GM12875 (cell line): ENCODE measurements around the gene FAM3C.

Experiments used
- H3K4me3 ChIP-seq: one replicate; pipeline ENCODE4 v1.5.1; 2011; ENCODE audit warnings: low read depth, low read length, control low read depth
- TF ChIP-seq, protein P1 (sequence below): IDR thresholded peaks from 2 replicates; pipeline ENCODE4 v1.5.1; 2011; ENCODE audit warnings: low read depth, mild to moderate bottlenecking, control low read depth, inconsistent platforms, low read length, moderate library complexity, borderline replicate concordance; ENCODE audit not compliant: insufficient read depth

The FAM3C gene

DNA sequence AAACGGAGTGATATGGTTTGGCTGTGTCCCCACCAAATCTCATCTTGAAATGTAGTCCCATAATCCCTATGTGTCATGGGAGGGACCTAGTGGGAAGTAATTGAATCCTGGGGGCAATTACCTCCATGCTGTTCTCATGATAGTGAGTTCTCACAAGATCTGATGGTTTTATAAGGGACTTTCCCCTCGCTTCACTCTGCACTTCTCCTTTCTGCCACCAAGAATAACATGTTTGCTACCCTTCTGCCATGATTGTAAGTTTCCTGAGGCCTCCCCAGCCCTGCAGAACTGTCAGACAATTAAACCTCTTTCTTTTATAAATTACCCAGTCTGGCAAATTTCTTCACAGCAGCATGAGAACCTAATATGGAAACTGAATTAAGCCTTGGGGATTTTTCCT lies 19.1 kb downstream of the FAM3C start:
- H3K4me3 ChIP-seq: no peak overlapping the region
- TF ChIP-seq, protein P1, sequence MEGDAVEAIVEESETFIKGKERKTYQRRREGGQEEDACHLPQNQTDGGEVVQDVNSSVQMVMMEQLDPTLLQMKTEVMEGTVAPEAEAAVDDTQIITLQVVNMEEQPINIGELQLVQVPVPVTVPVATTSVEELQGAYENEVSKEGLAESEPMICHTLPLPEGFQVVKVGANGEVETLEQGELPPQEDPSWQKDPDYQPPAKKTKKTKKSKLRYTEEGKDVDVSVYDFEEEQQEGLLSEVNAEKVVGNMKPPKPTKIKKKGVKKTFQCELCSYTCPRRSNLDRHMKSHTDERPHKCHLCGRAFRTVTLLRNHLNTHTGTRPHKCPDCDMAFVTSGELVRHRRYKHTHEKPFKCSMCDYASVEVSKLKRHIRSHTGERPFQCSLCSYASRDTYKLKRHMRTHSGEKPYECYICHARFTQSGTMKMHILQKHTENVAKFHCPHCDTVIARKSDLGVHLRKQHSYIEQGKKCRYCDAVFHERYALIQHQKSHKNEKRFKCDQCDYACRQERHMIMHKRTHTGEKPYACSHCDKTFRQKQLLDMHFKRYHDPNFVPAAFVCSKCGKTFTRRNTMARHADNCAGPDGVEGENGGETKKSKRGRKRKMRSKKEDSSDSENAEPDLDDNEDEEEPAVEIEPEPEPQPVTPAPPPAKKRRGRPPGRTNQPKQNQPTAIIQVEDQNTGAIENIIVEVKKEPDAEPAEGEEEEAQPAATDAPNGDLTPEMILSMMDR: no peak

DNA sequence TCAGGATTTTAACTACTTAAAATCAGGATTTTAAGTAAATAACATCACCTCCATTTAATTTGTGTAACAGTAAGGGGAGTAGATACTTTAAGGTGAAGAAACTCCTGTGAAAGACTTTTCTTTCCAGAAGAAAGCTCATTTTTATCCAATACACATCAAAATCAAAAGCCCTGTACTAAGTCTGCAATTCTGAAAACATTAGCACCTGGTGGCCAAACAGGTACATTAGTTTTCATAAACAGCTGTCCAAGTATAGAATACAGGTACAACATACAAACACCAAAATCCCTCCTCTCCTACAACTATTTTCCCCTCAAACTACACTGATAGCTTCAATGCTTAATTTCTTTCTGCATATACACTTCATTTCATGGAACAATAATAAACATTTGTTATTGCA lies 22.9 kb downstream of the FAM3C start:
- H3K4me3 ChIP-seq: no peak overlapping the region
- TF ChIP-seq, protein P1: no peak

DNA sequence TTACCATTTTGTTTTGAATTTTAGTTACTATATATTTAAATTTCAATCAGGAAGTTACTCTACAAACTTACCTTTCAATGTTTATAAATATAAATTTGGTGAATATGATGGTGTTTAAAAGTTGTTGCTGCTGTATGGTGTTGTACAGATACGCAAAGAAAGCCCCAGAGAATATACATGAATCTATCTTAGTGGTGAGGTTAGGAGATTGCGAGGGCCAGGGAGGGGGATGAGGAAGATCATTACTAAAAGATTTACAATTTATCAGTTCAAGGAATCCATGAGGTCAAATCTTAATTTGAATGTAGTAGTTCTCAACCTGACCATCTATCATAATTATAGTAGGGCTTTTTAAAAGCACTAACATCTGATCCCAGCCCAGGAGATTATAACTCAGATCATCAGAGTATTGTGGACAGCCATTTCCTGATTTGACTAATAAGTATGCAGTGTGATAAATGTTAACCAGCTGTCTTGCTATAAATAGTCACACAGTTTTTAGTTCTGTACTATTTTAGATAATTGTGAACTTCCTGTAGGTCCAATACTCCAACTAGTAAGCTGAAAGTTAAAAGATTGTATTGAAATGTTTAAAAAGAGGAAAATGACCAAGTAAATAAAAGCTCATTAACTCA lies 23.6 kb downstream of the FAM3C start:
- no peak overlapping the region for H3K4me3 ChIP-seq
- TF ChIP-seq, protein P1: no peak

DNA sequence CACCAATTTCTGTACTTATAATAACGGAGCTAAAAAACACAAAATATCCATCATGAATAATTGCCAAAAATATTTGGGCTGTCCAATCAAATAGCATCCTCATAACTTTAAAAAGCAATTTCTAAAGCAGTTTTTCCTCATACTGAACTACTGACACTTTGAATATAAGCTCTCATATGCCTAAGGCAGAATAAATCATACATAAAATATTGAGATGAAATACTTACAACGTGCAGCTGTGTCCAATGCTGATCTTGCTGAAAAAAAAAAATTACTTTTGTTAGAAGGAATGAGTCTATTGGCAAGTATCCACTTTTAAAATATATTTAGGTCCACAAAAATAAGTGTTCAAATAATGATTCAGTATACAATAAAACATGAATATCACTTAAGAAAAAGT lies 24.2 kb downstream of the FAM3C start:
- H3K4me3 ChIP-seq: no peak overlapping the region
- TF ChIP-seq, protein P1: no peak

DNA sequence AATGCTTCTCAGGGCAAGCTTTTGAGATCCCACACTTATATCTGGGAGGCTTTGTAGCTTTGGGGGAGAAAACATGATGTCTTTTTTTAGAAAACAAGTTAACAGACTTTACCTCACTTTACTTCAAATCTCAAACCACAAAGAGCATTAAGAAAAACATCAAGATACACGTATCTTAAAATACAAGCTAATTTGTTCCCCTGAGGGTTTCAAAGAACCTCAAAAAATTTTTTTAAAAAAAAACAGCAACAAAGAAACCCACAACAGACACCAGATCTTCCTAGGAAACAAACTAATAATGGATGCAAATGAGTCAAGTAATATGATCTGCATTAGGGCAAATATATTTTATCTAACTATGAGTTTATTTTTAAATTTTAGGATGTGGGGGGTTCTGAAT lies 24.7 kb downstream of the FAM3C start:
- no peak overlapping the region for H3K4me3 ChIP-seq
- TF ChIP-seq, protein P1: no peak

DNA sequence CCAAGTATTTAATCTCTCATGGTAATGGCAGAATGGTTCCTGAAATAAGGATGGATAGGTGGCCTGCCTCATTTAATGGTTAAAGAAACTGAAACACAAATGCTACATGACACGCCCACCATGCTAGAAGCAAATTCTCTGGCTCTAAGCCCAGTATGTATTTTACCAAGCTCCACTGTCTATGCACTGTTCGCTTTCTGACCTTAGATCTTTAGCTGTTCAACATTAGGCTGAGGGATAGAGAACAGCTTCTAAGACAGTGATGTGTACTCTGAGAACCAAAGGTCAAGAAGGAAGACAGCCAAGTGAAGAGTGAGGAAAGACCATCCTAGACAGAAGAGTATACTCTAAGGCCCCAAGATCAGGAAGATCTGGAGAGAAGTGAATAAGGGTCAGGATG lies 26.6 kb downstream of the FAM3C start:
- H3K4me3 ChIP-seq: no peak overlapping the region
- TF ChIP-seq, protein P1: no peak

DNA sequence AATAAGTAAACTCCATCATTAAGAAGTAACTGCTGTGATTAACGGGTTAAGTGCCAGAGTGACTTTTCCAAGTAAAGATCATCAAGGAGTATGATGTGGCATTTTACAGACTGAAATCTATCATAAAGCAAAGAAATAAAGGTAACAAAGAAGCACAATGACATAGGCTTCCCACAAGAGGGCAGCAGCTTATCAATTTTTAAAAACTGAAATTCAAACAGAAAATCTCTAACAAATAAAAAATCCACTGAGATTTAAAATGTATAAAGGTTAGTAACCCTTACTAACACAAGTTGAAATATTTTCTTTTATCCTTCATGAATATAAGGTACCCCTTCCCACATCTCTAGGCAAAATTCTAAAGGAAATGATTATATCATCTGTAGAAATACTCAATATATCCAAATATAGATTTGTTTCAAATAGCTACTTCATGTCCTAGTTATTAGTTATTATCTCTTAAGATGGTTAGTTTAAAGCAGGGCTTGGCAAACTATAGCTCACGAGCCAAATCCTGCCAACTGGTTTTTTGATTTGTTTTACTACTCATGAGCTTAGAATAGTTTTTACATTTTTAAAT lies 29.2 kb downstream of the FAM3C start:
- H3K4me3 ChIP-seq: no peak overlapping the region
- TF ChIP-seq, protein P1: peak; percentile 31; the same call in 1 of the 2 replicates
